WTC11 (cell line): ENCODE measurements around the gene DGCR2.

Source experiments
- CTCF ChIP-seq: fragments of 200-600 bp; IDR thresholded peaks from 2 replicates; pipeline ENCODE4 v1.8.0; 2022; ENCODE audit warnings: antibody characterized with exemption
- ESRRA ChIP-seq: sonication (generic); formaldehyde crosslinking; IDR thresholded peaks from 2 replicates; pipeline ENCODE4 v1.8.1; 2022; ENCODE audit warnings: mild to moderate bottlenecking, missing genetic modification reagents, borderline replicate concordance
- FOXJ3 ChIP-seq: sonication (generic); formaldehyde crosslinking; IDR thresholded peaks from 2 replicates; pipeline ENCODE4 v1.9.0; 2021; ENCODE audit warnings: missing genetic modification reagents, mild to moderate bottlenecking, borderline replicate concordance
- JAZF1 ChIP-seq: fragments of 250-450 bp; sonication (Bioruptor Pico); IDR thresholded peaks from 2 replicates; pipeline ENCODE4 v1.9.0; 2021; ENCODE audit warnings: moderate library complexity, mild to moderate bottlenecking, inconsistent platforms
- MAX ChIP-seq: sonication (generic); formaldehyde crosslinking; IDR thresholded peaks from 2 replicates; pipeline ENCODE4 v1.8.0; 2022; ENCODE audit warnings: mild to moderate bottlenecking, missing genetic modification reagents
- TEAD4 ChIP-seq: sonication (generic); formaldehyde crosslinking; IDR thresholded peaks from 2 replicates; pipeline ENCODE4 v1.8.0; 2022; ENCODE audit warnings: mild to moderate bottlenecking, missing genetic modification reagents
- ZNF121 ChIP-seq: sonication (generic); formaldehyde crosslinking; IDR thresholded peaks from 2 replicates; pipeline ENCODE4 v1.8.0; 2023; ENCODE audit warnings: missing genetic modification reagents
- TF ChIP-seq, protein P1 (sequence below): sonication (generic); formaldehyde crosslinking; IDR thresholded peaks from 2 replicates; pipeline ENCODE4 v1.8.0; 2022; ENCODE audit warnings: mild to moderate bottlenecking, missing genetic modification reagents
- TF ChIP-seq, protein P2 (sequence below): fragments of 250-450 bp; sonication (Bioruptor Pico); IDR thresholded peaks from 2 replicates; pipeline ENCODE4 v1.9.0; 2021; ENCODE audit warnings: moderate library complexity, mild to moderate bottlenecking, inconsistent platforms, borderline replicate concordance
- TF ChIP-seq, protein P3 (sequence below): sonication (generic); formaldehyde crosslinking; conservative IDR thresholded peaks from 2 replicates; pipeline ENCODE4 v1.8.1; 2023; ENCODE audit warnings: mild to moderate bottlenecking, low read depth, missing genetic modification reagents, moderate library complexity

GRCh38 chr22:19109198-19110063 is 12.8 kb downstream of the DGCR2 start:
- TF ChIP-seq, protein P1, sequence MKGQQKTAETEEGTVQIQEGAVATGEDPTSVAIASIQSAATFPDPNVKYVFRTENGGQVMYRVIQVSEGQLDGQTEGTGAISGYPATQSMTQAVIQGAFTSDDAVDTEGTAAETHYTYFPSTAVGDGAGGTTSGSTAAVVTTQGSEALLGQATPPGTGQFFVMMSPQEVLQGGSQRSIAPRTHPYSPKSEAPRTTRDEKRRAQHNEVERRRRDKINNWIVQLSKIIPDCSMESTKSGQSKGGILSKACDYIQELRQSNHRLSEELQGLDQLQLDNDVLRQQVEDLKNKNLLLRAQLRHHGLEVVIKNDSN (CRISPR knock-in tag): no peak
- TF ChIP-seq CTCF (no peak), FOXJ3 (CRISPR knock-in tag) (no peak), JAZF1 (CRISPR knock-in tag) (no peak), ZNF121 (CRISPR knock-in tag) (no peak), ESRRA (no peak), TEAD4 (CRISPR knock-in tag) (no peak), MAX (no peak)
- TF ChIP-seq, protein P2, sequence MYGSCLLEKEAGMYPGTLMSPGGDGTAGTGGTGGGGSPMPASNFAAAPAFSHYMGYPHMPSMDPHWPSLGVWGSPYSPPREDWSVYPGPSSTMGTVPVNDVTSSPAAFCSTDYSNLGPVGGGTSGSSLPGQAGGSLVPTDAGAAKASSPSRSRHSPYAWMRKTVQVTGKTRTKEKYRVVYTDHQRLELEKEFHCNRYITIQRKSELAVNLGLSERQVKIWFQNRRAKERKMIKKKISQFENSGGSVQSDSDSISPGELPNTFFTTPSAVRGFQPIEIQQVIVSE (CRISPR knock-in tag): no peak
- TF ChIP-seq, protein P3, sequence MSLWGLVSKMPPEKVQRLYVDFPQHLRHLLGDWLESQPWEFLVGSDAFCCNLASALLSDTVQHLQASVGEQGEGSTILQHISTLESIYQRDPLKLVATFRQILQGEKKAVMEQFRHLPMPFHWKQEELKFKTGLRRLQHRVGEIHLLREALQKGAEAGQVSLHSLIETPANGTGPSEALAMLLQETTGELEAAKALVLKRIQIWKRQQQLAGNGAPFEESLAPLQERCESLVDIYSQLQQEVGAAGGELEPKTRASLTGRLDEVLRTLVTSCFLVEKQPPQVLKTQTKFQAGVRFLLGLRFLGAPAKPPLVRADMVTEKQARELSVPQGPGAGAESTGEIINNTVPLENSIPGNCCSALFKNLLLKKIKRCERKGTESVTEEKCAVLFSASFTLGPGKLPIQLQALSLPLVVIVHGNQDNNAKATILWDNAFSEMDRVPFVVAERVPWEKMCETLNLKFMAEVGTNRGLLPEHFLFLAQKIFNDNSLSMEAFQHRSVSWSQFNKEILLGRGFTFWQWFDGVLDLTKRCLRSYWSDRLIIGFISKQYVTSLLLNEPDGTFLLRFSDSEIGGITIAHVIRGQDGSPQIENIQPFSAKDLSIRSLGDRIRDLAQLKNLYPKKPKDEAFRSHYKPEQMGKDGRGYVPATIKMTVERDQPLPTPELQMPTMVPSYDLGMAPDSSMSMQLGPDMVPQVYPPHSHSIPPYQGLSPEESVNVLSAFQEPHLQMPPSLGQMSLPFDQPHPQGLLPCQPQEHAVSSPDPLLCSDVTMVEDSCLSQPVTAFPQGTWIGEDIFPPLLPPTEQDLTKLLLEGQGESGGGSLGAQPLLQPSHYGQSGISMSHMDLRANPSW (CRISPR knock-in tag): no peak
